NCI-H524 treated with DMSO at 0.1 percent for 48 hours (cell line): ENCODE data around the gene ZNF385D.
"Not testable (repeated sequence)": the region's sequence is repeated elsewhere in the genome, so short reads cannot be mapped to it uniquely, and the experiment has no call there.

ENCODE experiments used
- DNase-seq: peaks from one replicate; lab custom pipeline; 2025; lab: John Stamatoyannopoulos, UW

Gene ZNF385D

GRCh38 chr3:21515417-21515816 is 235.6 kb downstream of the ZNF385D start:
- no peak for DNase-seq

- DNase-seq, result no peak
Measured at GRCh38 chr3:21509731-21510470, 241.1 kb downstream of the ZNF385D start.

GRCh38 chr3:21508246-21508645 is 242.8 kb downstream of the ZNF385D start:
- DNase-seq, result no peak

GRCh38 chr3:21505711-21506460 is 245.1 kb downstream of the ZNF385D start:
- no peak for DNase-seq

GRCh38 chr3:21502656-21503055 is 248.4 kb downstream of the ZNF385D start:
- no peak for DNase-seq

- no peak for DNase-seq
Measured at GRCh38 chr3:21500834-21501233, 250.2 kb downstream of the ZNF385D start.

- DNase-seq, result not testable (repeated sequence)
Measured at GRCh38 chr3:21490671-21491070, 260.3 kb downstream of the ZNF385D start.

- DNase-seq, result no peak
Measured at GRCh38 chr3:21487520-21487919, 263.5 kb downstream of the ZNF385D start.

- DNase-seq, result not testable (repeated sequence)
Measured at GRCh38 chr3:21486024-21486935, 264.7 kb downstream of the ZNF385D start.

- DNase-seq, result no peak
Measured at GRCh38 chr3:21484828-21485144, 266.2 kb downstream of the ZNF385D start.

- DNase-seq, result peak; percentile 36
Measured at GRCh38 chr3:21484057-21484827, 266.8 kb downstream of the ZNF385D start.

GRCh38 chr3:21481991-21482390 is 269.0 kb downstream of the ZNF385D start:
- DNase-seq, result no peak

- no peak for DNase-seq
Measured at GRCh38 chr3:21477541-21478288, 273.3 kb downstream of the ZNF385D start.

GRCh38 chr3:21466476-21466875 is 284.5 kb downstream of the ZNF385D start:
- DNase-seq, result no peak

GRCh38 chr3:21464746-21465145 is 286.3 kb downstream of the ZNF385D start:
- DNase-seq, result no peak

GRCh38 chr3:21463319-21463718 is 287.7 kb downstream of the ZNF385D start:
- no peak for DNase-seq

- no peak for DNase-seq
Measured at GRCh38 chr3:21462141-21462540, 288.9 kb downstream of the ZNF385D start.

GRCh38 chr3:21457084-21457483 is 293.9 kb downstream of the ZNF385D start:
- DNase-seq, result no peak

- DNase-seq, result no peak
Measured at GRCh38 chr3:21449738-21450137, 301.3 kb downstream of the ZNF385D start.

- DNase-seq, result no peak
Measured at GRCh38 chr3:21447476-21448151, 303.4 kb downstream of the ZNF385D start.
